ENCODE data around the gene ABLIM3. TPM values are rescaled to one million over a fixed set of nuclear protein-coding genes. Genes with fewer than 3 reads are reported as not detected.

Gene ABLIM3
- total and polyA plus RNA-seq, 9 of the 15 experiments (the other 6 are each of a cell fraction or from before 2014, with no cell fraction given) = 0.03 to 0.38 (median 0.11) TPM

DNA sequence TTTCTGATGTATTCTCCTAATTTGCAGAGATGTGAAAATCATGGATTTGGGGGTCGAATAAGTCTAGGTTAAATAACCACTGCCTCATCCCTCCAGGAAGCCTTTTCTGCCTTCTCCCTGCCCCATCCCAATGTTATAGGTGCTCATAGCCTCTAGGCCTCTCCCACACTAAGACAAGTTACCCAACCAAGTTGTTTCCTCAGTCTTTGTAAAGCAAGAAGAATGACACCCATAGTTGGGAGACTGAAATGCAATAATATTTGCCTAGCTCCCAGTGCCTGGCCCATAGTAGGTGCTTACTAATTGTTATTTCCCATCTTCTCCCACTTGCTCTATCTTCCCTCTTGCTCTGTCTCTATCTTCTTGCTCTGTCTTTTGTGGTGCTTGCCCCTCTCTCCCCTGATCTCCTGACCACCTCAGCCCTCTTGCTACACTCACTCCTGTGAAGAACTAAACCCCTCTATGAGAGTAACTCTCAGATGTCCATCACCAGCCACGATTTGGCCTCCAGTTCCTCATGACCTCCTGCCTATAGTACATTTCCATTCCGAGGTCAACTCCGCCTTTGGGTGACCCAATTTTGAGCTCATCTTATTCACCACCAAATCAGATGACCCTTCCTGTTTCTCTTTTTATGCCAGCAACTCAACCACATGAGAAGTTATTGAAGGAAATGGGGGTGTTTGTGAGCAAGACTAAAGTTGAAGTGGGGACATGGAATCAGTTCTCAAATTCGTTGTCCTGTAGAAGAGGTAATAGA lies 137.3 kb downstream of the ABLIM3 start:
- H3K79me2 ChIP-seq (ENCODE audit: control insufficient read depth, insufficient read depth, low read length) = no peaks in the 10 kb centered on the region
- CTCF ChIA-PET (ENCODE audit: low intra/inter-chr PET ratio) = no interaction called here
- intact Hi-C loops (cut with micrococcal nuclease) = no loop called here

More for the DNA sequence above, 137.3 kb downstream of the ABLIM3 start:
- Histone ChIP-seq H3K4me3 (no peak overlapping the region), H3K27ac (ENCODE audit: extremely low read depth, low read depth, low read length) (no peak overlapping the region), H2AFZ (ENCODE audit: low read depth, low read length) (no peak overlapping the region), H3K9me1 (ENCODE audit: control insufficient read depth, insufficient read depth, low read length) (no peaks in the 10 kb centered on the region), H3K4me1 (replicated peaks in 1 of 2; ENCODE audit: control insufficient read depth in 2 of 2, insufficient read depth in 2 of 2, low read length in 2 of 2) (no peaks in the 10 kb centered on the region), H3K27me3 (ENCODE audit: control insufficient read depth in 2 of 2, insufficient read depth in 2 of 2, low read length in 2 of 2) (peaks cover 31 to 41% of the 10 kb centered on the region in 2 experiments), H3K36me3 (ENCODE audit: control insufficient read depth, insufficient read depth, low read length) (no peaks in the 10 kb centered on the region), H3K9me3 (replicated peaks; ENCODE audit: control insufficient read depth, insufficient read depth, low read depth, low read length) (no peaks in the 10 kb centered on the region), H3K4me2 (ENCODE audit: insufficient read depth, low read length) (no peak overlapping the region), H3K9ac (ENCODE audit: insufficient read depth in 1 of 2, low read depth in 2 of 2, low read length in 2 of 2) (no peak overlapping the region), H4K20me1 (replicated peaks; ENCODE audit: control insufficient read depth, insufficient read depth, low read length) (no peaks in the 10 kb centered on the region)
- no peak for ATAC-seq
- FAIRE-seq = no peak
- in situ Hi-C loops (cut with MboI) = no loop called here
- POLR2A ChIA-PET = interaction anchor here (0.9 to 1.3 kb wide), 3 partner anchors 9 to 42 kb away, joined by 3 to 6 read pairs (median 4); no protein-coding TSS in a partner anchor
- BruUV-seq (replicated peaks) = no TSS peak
- 1% methylated on average over 5 of the region's 5 CpGs for WGBS (ENCODE audit: insufficient coverage, low coverage, missing lambda C conversion rate)
- TF ChIP-seq EP400 (IDR thresholded peaks at IDR 0.05) (no peak), FUS (optimal IDR thresholded peaks at IDR 0.05; ENCODE audit: low read depth, low read length) (no peak), GATA2 (CRISPR knock-in tag; IDR thresholded peaks at IDR 0.05) (no peak)
- TF ChIP-seq, protein P1, sequence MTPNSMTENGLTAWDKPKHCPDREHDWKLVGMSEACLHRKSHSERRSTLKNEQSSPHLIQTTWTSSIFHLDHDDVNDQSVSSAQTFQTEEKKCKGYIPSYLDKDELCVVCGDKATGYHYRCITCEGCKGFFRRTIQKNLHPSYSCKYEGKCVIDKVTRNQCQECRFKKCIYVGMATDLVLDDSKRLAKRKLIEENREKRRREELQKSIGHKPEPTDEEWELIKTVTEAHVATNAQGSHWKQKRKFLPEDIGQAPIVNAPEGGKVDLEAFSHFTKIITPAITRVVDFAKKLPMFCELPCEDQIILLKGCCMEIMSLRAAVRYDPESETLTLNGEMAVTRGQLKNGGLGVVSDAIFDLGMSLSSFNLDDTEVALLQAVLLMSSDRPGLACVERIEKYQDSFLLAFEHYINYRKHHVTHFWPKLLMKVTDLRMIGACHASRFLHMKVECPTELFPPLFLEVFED (CRISPR knock-in tag; conservative IDR thresholded peaks at IDR 0.05) = no peak
- TF ChIP-seq, protein P2, sequence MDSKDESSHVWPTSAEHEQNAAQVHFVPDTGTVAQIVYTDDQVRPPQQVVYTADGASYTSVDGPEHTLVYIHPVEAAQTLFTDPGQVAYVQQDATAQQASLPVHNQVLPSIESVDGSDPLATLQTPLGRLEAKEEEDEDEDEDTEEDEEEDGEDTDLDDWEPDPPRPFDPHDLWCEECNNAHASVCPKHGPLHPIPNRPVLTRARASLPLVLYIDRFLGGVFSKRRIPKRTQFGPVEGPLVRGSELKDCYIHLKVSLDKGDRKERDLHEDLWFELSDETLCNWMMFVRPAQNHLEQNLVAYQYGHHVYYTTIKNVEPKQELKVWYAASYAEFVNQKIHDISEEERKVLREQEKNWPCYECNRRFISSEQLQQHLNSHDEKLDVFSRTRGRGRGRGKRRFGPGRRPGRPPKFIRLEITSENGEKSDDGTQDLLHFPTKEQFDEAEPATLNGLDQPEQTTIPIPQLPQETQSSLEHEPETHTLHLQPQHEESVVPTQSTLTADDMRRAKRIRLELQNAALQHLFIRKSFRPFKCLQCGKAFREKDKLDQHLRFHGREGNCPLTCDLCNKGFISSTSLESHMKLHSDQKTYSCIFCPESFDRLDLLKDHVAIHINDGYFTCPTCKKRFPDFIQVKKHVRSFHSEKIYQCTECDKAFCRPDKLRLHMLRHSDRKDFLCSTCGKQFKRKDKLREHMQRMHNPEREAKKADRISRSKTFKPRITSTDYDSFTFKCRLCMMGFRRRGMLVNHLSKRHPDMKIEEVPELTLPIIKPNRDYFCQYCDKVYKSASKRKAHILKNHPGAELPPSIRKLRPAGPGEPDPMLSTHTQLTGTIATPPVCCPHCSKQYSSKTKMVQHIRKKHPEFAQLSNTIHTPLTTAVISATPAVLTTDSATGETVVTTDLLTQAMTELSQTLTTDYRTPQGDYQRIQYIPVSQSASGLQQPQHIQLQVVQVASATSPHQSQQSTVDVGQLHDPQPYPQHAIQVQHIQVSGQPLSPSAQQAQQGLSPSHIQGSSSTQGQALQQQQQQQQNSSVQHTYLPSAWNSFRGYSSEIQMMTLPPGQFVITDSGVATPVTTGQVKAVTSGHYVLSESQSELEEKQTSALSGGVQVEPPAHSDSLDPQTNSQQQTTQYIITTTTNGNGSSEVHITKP (IDR thresholded peaks at IDR 0.05; ENCODE audit: partially characterized antibody) = no peak
- TF ChIP-seq, protein P3, sequence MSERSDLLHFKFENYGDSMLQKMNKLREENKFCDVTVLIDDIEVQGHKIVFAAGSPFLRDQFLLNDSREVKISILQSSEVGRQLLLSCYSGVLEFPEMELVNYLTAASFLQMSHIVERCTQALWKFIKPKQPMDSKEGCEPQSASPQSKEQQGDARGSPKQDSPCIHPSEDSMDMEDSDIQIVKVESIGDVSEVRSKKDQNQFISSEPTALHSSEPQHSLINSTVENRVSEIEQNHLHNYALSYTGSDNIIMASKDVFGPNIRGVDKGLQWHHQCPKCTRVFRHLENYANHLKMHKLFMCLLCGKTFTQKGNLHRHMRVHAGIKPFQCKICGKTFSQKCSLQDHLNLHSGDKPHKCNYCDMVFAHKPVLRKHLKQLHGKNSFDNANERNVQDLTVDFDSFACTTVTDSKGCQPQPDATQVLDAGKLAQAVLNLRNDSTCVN (CRISPR knock-in tag; IDR thresholded peaks at IDR 0.05) = no peak
- TF ChIP-seq, protein P4, sequence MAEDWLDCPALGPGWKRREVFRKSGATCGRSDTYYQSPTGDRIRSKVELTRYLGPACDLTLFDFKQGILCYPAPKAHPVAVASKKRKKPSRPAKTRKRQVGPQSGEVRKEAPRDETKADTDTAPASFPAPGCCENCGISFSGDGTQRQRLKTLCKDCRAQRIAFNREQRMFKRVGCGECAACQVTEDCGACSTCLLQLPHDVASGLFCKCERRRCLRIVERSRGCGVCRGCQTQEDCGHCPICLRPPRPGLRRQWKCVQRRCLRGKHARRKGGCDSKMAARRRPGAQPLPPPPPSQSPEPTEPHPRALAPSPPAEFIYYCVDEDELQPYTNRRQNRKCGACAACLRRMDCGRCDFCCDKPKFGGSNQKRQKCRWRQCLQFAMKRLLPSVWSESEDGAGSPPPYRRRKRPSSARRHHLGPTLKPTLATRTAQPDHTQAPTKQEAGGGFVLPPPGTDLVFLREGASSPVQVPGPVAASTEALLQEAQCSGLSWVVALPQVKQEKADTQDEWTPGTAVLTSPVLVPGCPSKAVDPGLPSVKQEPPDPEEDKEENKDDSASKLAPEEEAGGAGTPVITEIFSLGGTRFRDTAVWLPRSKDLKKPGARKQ (CRISPR knock-in tag; IDR thresholded peaks at IDR 0.05) = no peak
- no peak for DNase-seq (ENCODE audit: extremely low read depth in 1 of 4, low spot score in 3 of 4)

Data from K562 (cell line).